Thyroid gland (tissue), 4 donors: ENCODE results near the gene WNT7B. TPM values are rescaled to one million over a fixed set of nuclear protein-coding genes. Genes with fewer than 3 reads are reported as not detected.

ENCODE experiments used
- DNase-seq, 2 donors: peaks; one replicate each; pipeline ENCODE4 v3.0.0-alpha.2; 2019
- H3K27ac ChIP-seq, 3 donors: fragments of 200-600 bp; sonication (generic); 1 replicate in 2 of 3; 2 replicates in 1 of 3; pipeline ENCODE4 v1.5.1; 2016 to 2019; ENCODE audit warnings: mild to moderate bottlenecking in 1 of 3, moderate library complexity in 1 of 3
- H3K27me3 ChIP-seq: fragments of 200-600 bp; sonication (generic); one replicate; pipeline ENCODE4 v1.5.1; 2019
- H3K36me3 ChIP-seq, 2 donors: fragments of 200-600 bp; sonication (generic); one replicate each; pipeline ENCODE4 v1.5.1; 2016 to 2019
- H3K4me1 ChIP-seq, 2 donors: fragments of 200-600 bp; sonication (generic); one replicate each; pipeline ENCODE4 v1.5.1; 2017 to 2019
- H3K4me3 ChIP-seq, 3 donors: fragments of 200-600 bp; sonication (generic); replicated peaks in 1 of 3; 1 replicate in 2 of 3; 2 replicates in 1 of 3; pipeline ENCODE4 v1.5.1; 2016; ENCODE audit warnings: mild to moderate bottlenecking in 1 of 3
- H3K9me3 ChIP-seq: fragments of 200-600 bp; sonication (generic); one replicate; pipeline ENCODE4 v1.5.1; 2017
- CTCF ChIP-seq, 6 experiments: fragments of 200-600 bp in 3 of 6; fragments of 450-650 bp in 3 of 6; sonication (generic) in 3 of 6; IDR thresholded peaks; one replicate each; pipeline ENCODE4 v1.5.1; 2016 to 2019; ENCODE audit warnings: antibody characterized with exemption in 6 of 6, mild to moderate bottlenecking in 2 of 6, inconsistent platforms in 1 of 6, moderate library complexity in 1 of 6
- POLR2A ChIP-seq, 2 donors: fragments of 450-650 bp; IDR thresholded peaks; one replicate each; pipeline ENCODE4 v1.6.1; 2017; ENCODE audit warnings: antibody characterized with exemption in 2 of 2, mild to moderate bottlenecking in 2 of 2, moderate library complexity in 1 of 2
- WGBS, 2 donors: methylation state at CpG; one replicate each; pipeline ENCODE4 v1.1.5; 2017; 5-methylcytosine and 5-hydroxymethylcytosine counted together
- intact Hi-C: fragments of 100-400 bp; cut with DNase I; formaldehyde crosslinking; loops from one replicate; pipeline ENCODE4 v1.15.1; 2023
- total RNA-seq, 4 donors: library from RNA; depleted of rRNA; stranded (reverse); fragments of >200 nt; gene quantifications; one replicate each; pipeline ENCODE4 v1.2.3, GENCODE V29; 2016

WNT7B gene
- total RNA-seq, 4 donors from 2014 or later: 0.83 to 4.3 (median 2.5) TPM; not detected in 1

GRCh38 chr22:45930324-45930723 is 46.6 kb downstream of the WNT7B start:
- 51 to 55% methylated on average over 9 to 14 of the region's 14 CpGs for WGBS, 2 donors
- peaks cover 0 to 21% of the 10 kb centered on the region in 2 donors for H3K4me1 ChIP-seq
- H3K27me3 ChIP-seq: no peaks in the 10 kb centered on the region
- H3K9me3 ChIP-seq: no peaks in the 10 kb centered on the region
- no peak overlapping the region for H3K4me3 ChIP-seq
- H3K27ac ChIP-seq: no peak overlapping the region
- DNase-seq: no peak
- no peaks in the 10 kb centered on the region for H3K36me3 ChIP-seq
- intact Hi-C loops: no loop called here
- no peak for TF ChIP-seq POLR2A (IDR thresholded peaks at IDR 0.05)
- no peak for TF ChIP-seq CTCF (IDR thresholded peaks at IDR 0.05)

- H3K27ac ChIP-seq: no peak overlapping the region
- H3K4me1 ChIP-seq: peaks cover 0 to 14% of the 10 kb centered on the region in 2 donors
- H3K4me3 ChIP-seq: no peak overlapping the region
- TF ChIP-seq POLR2A (IDR thresholded peaks at IDR 0.05): no peak
- TF ChIP-seq CTCF (IDR thresholded peaks at IDR 0.05): no peak
- no peaks in the 10 kb centered on the region for H3K9me3 ChIP-seq
- H3K27me3 ChIP-seq: no peaks in the 10 kb centered on the region
- no peak for DNase-seq
- 91 to 98% methylated on average over 4 of the region's 4 CpGs for WGBS, 2 donors
- H3K36me3 ChIP-seq: no peaks in the 10 kb centered on the region
- intact Hi-C loops: no loop called here
These were observed 47.3 kb downstream of the WNT7B start for GRCh38 chr22:45929649-45930048.

DNA sequence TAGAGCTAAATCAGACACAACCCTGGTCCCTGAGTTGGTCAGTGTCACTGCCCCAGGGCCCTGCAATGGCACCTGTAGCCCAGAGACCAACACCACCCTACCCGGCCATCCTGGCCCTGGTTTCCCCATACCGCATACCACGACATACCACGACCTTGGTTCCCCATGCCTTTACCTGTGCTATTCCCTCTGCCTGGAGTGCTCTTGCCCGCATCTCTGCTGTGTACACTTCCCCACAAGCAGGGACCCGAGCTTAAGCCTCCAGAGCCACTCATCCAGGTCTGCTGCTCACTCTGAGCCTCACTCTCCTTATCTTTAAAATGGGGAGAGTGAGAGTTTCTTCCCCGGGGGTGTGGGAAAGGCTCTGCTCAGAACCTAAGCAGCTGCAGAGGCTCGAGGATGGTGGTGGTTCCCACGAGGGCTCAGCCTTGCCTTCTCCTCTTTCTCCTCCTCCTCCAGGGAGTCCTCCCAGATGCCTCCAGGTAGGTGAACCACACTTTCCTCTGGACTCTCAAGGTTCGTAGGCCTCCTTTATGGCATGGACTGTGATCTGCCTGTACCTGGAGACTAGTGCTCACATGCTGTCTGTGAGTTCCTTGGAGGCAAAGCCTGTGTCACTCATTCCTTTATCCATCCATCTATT is 48.1 kb downstream of the WNT7B start:
- Histone ChIP-seq H3K4me1 (peaks cover 0 to 11% of the 10 kb centered on the region in 2 donors), H3K27ac (no peak overlapping the region), H3K27me3 (no peaks in the 10 kb centered on the region), H3K36me3 (no peaks in the 10 kb centered on the region), H3K4me3 (no peak overlapping the region), H3K9me3 (no peaks in the 10 kb centered on the region)
- intact Hi-C loops: no loop called here
- no peak for DNase-seq
- 81 to 82% methylated on average over 10 of the region's 10 CpGs for WGBS, 2 donors
- no peak for TF ChIP-seq CTCF (IDR thresholded peaks at IDR 0.05)

DNA sequence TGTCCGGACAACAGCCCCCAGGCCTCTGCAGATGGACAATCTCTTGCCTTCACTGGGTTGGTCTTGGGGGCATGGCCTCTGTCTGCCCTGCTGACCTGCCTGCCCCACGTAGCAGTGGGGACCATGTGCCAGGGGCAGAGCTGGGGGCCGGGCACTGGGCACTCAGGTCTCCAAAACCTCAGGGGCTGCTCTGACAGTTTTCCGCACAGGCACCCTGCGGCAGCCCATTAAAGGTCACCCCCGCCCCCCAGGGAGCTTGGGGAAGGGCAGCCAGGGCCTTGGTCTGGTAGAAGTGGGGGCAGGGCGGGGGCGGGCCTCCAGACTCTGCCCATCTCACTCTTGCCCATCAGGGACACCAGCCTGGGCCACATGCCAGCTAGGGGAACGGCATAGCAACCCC is 49.9 kb downstream of the WNT7B start:
- 75 to 86% methylated on average over 1 to 6 of the region's 9 CpGs for WGBS, 2 donors
- TF ChIP-seq CTCF (IDR thresholded peaks at IDR 0.05): no peak
- no peak for DNase-seq
- no peaks in the 10 kb centered on the region for H3K27me3 ChIP-seq
- no peak overlapping the region for H3K4me3 ChIP-seq
- H3K36me3 ChIP-seq: no peaks in the 10 kb centered on the region
- peaks cover 0 to 8% of the 10 kb centered on the region in 2 donors for H3K4me1 ChIP-seq
- H3K27ac ChIP-seq: no peak overlapping the region
- no peaks in the 10 kb centered on the region for H3K9me3 ChIP-seq
- intact Hi-C loops: no loop called here

GRCh38 chr22:45926433-45926832 is 50.5 kb downstream of the WNT7B start:
- no peaks in the 10 kb centered on the region for H3K9me3 ChIP-seq

More at GRCh38 chr22:45926433-45926832, 50.5 kb downstream of the WNT7B start:
- Histone ChIP-seq H3K36me3 (no peaks in the 10 kb centered on the region), H3K27me3 (no peaks in the 10 kb centered on the region), H3K4me3 (no peak overlapping the region), H3K27ac (no peak overlapping the region), H3K4me1 (peaks cover 0 to 8% of the 10 kb centered on the region in 2 donors)
- DNase-seq: no peak
- intact Hi-C loops: no loop called here
- WGBS, 2 donors: 73 to 89% methylated on average over 4 to 10 of the region's 11 CpGs
- no peak for TF ChIP-seq POLR2A (IDR thresholded peaks at IDR 0.05)
- no peak for TF ChIP-seq CTCF (IDR thresholded peaks at IDR 0.05)
